ENCODE data around the gene TRPM3.

- TF ChIP-seq MCM2 (IDR thresholded peaks at IDR 0.05; ENCODE audit: low read depth) (no peak), SP1 (CRISPR knock-in tag; IDR thresholded peaks at IDR 0.05) (no peak), RBM39 (optimal IDR thresholded peaks at IDR 0.05; ENCODE audit: low read depth, low read length) (no peak), ZNF121 (CRISPR knock-in tag; conservative IDR thresholded peaks at IDR 0.05) (no peak), JUND (IDR thresholded peaks at IDR 0.05; ENCODE audit: borderline replicate concordance, low read depth, low read length) (no peak), JUND (tag; IDR thresholded peaks at IDR 0.05; ENCODE audit: borderline replicate concordance, low read depth, low read length) (no peak), CHAMP1 (IDR thresholded peaks at IDR 0.05) (no peak), POLR2AphosphoS5 (IDR thresholded peaks at IDR 0.05; ENCODE audit: control insufficient read depth, insufficient read depth, low read depth, low read length) (no peak)
These were observed 545.3 kb downstream of the TRPM3 start for GRCh38 chr9:70576116-70576515.

All from K562 (cell line).